OCI-LY1 (cell line): ENCODE results near the gene SYT6.

Experiments used
- EZH2 ChIP-seq: fragments of 200-600 bp; sonication (generic), shearing (Covaris generic); IDR thresholded peaks from 2 replicates; pipeline ENCODE4 v1.8.0; 2017; ENCODE audit warnings: borderline replicate concordance, mixed run types, mild to moderate bottlenecking, antibody characterized with exemption, low read length, moderate library complexity, mixed read lengths
- TF ChIP-seq, protein P1 (sequence below): fragments of 200-600 bp; sonication (generic), shearing (Covaris generic); IDR thresholded peaks from 2 replicates; pipeline ENCODE4 v1.5.1; 2017; ENCODE audit warnings: mild to moderate bottlenecking, antibody characterized with exemption, low read length, moderate library complexity, mixed read lengths

DNA sequence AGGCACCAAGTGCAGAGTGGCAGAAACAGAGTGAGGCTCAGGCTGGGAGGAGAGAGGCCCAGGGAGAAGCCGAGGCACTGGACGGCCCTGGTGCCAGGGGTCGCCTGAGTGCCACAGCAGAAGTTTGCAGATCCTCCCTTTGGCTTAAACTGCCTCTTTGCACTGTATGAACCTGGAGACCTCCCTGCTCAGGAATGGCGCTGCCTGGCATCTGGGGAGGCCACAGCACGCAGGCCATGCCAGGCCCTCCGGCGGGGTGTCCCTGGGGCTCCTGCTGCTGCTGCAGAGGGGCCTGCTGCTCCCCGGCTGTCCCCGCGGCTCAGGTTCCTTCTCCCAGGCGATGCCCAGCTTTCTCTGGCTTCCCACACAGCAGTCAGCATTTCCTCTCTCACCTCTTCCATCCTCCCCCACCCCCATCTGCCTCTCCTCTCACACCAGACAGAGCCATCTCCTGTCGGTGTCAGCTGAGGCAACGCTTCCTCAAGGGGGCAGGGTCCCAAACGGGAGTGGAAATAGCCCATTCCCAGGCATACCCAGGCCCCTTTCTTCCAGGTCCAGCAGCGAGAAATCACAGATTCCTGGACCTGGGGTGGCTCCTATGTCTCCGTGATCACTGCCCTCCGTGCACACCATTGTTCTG lies 35.2 kb downstream of the SYT6 start:
- TF ChIP-seq, protein P1, sequence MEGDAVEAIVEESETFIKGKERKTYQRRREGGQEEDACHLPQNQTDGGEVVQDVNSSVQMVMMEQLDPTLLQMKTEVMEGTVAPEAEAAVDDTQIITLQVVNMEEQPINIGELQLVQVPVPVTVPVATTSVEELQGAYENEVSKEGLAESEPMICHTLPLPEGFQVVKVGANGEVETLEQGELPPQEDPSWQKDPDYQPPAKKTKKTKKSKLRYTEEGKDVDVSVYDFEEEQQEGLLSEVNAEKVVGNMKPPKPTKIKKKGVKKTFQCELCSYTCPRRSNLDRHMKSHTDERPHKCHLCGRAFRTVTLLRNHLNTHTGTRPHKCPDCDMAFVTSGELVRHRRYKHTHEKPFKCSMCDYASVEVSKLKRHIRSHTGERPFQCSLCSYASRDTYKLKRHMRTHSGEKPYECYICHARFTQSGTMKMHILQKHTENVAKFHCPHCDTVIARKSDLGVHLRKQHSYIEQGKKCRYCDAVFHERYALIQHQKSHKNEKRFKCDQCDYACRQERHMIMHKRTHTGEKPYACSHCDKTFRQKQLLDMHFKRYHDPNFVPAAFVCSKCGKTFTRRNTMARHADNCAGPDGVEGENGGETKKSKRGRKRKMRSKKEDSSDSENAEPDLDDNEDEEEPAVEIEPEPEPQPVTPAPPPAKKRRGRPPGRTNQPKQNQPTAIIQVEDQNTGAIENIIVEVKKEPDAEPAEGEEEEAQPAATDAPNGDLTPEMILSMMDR: no peak
- TF ChIP-seq EZH2: no peak
